ENCODE data around the gene WDR73. TPM values are rescaled to one million over a fixed set of nuclear protein-coding genes. Genes with fewer than 3 reads are reported as not detected.

WDR73 gene
- total and polyA plus RNA-seq, 4 donors, result 7.5 to 16.0 (median 10.1) TPM

GRCh38 chr15:84600687-84601554 lies 53.2 kb downstream of the WDR73 start, which contains the start of gene ZSCAN2:
Gene ZSCAN2, plus strand, starts transcription at chr15:84601009. Its CDS starts 2,919 bp downstream, at chr15:84603928.
- Histone ChIP-seq H3K9me3 (ENCODE audit: control insufficient read depth in 4 of 4, low read length in 3 of 4) (no peaks in the 10 kb centered on the region), H3K27me3 (ENCODE audit: control insufficient read depth in 4 of 4, insufficient read depth in 4 of 4, low read length in 3 of 4) (no peaks in the 10 kb centered on the region), H3K4me3 (ENCODE audit: low read depth in 1 of 3, low read length in 3 of 3) (peak within 1 kb of the TSS; percentile 83 to 96 (median 90)), H3K36me3 (ENCODE audit: control insufficient read depth in 4 of 4, insufficient read depth in 3 of 4, low read depth in 1 of 4, low read length in 3 of 4) (peaks cover 0 to 6% (median 4%) of the 10 kb centered on the region in 4 donors), H3K27ac (ENCODE audit: low read depth in 1 of 2, low read length in 2 of 2) (peak within 1 kb of the TSS; percentile 56 to 77), H3K9ac (ENCODE audit: low read depth in 1 of 2, low read length in 2 of 2) (peak within 1 kb of the TSS; percentile 36 to 86), H3K4me1 (ENCODE audit: control insufficient read depth in 4 of 4, insufficient read depth in 4 of 4, low read length in 3 of 4) (peaks cover 6 to 34% (median 15%) of the 10 kb centered on the region in 4 donors)
- peak; percentile 95 for DNase-seq (ENCODE audit: low spot score)
- TF ChIP-seq YY1 (IDR thresholded peaks at IDR 0.05), result peak; percentile 95
- no peak for TF ChIP-seq ZBTB33 (IDR thresholded peaks at IDR 0.05)
- TF ChIP-seq, protein P1, sequence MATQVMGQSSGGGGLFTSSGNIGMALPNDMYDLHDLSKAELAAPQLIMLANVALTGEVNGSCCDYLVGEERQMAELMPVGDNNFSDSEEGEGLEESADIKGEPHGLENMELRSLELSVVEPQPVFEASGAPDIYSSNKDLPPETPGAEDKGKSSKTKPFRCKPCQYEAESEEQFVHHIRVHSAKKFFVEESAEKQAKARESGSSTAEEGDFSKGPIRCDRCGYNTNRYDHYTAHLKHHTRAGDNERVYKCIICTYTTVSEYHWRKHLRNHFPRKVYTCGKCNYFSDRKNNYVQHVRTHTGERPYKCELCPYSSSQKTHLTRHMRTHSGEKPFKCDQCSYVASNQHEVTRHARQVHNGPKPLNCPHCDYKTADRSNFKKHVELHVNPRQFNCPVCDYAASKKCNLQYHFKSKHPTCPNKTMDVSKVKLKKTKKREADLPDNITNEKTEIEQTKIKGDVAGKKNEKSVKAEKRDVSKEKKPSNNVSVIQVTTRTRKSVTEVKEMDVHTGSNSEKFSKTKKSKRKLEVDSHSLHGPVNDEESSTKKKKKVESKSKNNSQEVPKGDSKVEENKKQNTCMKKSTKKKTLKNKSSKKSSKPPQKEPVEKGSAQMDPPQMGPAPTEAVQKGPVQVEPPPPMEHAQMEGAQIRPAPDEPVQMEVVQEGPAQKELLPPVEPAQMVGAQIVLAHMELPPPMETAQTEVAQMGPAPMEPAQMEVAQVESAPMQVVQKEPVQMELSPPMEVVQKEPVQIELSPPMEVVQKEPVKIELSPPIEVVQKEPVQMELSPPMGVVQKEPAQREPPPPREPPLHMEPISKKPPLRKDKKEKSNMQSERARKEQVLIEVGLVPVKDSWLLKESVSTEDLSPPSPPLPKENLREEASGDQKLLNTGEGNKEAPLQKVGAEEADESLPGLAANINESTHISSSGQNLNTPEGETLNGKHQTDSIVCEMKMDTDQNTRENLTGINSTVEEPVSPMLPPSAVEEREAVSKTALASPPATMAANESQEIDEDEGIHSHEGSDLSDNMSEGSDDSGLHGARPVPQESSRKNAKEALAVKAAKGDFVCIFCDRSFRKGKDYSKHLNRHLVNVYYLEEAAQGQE (IDR thresholded peaks at IDR 0.05), result peak; percentile 33
- TF ChIP-seq RAD21 (IDR thresholded peaks at IDR 0.05), result peak; percentile 22 to 44
- TF ChIP-seq ATF3 (IDR thresholded peaks at IDR 0.05), result no peak
- TF ChIP-seq, protein P2, sequence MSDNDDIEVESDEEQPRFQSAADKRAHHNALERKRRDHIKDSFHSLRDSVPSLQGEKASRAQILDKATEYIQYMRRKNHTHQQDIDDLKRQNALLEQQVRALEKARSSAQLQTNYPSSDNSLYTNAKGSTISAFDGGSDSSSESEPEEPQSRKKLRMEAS (IDR thresholded peaks at IDR 0.05), result peak; percentile 63
- TF ChIP-seq, protein P3, sequence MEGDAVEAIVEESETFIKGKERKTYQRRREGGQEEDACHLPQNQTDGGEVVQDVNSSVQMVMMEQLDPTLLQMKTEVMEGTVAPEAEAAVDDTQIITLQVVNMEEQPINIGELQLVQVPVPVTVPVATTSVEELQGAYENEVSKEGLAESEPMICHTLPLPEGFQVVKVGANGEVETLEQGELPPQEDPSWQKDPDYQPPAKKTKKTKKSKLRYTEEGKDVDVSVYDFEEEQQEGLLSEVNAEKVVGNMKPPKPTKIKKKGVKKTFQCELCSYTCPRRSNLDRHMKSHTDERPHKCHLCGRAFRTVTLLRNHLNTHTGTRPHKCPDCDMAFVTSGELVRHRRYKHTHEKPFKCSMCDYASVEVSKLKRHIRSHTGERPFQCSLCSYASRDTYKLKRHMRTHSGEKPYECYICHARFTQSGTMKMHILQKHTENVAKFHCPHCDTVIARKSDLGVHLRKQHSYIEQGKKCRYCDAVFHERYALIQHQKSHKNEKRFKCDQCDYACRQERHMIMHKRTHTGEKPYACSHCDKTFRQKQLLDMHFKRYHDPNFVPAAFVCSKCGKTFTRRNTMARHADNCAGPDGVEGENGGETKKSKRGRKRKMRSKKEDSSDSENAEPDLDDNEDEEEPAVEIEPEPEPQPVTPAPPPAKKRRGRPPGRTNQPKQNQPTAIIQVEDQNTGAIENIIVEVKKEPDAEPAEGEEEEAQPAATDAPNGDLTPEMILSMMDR (IDR thresholded peaks at IDR 0.05; ENCODE audit: low read depth, low read length, missing input control), result no peak
- peak; percentile 21 to 31 for TF ChIP-seq RXRA (IDR thresholded peaks at IDR 0.05)
- TF ChIP-seq GABPA (IDR thresholded peaks at IDR 0.05 in 1 of 2, conservative IDR thresholded peaks at IDR 0.05 in 1 of 2), result peak in 1 of 2 donors; percentile 34
- WGBS, result under 1% methylated on average over 68 of the region's 68 CpGs

- under 1% methylated on average over 20 of the region's 20 CpGs for WGBS
- Histone ChIP-seq H3K36me3 (ENCODE audit: control insufficient read depth in 4 of 4, insufficient read depth in 3 of 4, low read depth in 1 of 4, low read length in 3 of 4) (peaks cover 0 to 5% (median 2%) of the 10 kb centered on the region in 4 donors), H3K27ac (ENCODE audit: low read depth in 1 of 2, low read length in 2 of 2) (peak overlapping the region; percentile 56 to 77), H3K4me3 (ENCODE audit: low read depth in 1 of 3, low read length in 3 of 3) (peak overlapping the region; percentile 83 to 96 (median 90)), H3K9me3 (ENCODE audit: control insufficient read depth in 4 of 4, low read length in 3 of 4) (no peaks in the 10 kb centered on the region), H3K4me1 (ENCODE audit: control insufficient read depth in 4 of 4, insufficient read depth in 4 of 4, low read length in 3 of 4) (peaks cover 1 to 28% (median 10%) of the 10 kb centered on the region in 4 donors), H3K9ac (ENCODE audit: low read depth in 1 of 2, low read length in 2 of 2) (peak overlapping the region in 1 of 2 donors; percentile 86), H3K27me3 (ENCODE audit: control insufficient read depth in 4 of 4, insufficient read depth in 4 of 4, low read length in 3 of 4) (no peaks in the 10 kb centered on the region)
- DNase-seq (ENCODE audit: low spot score), result peak; percentile 80
- no peak for TF ChIP-seq NR2F2 (IDR thresholded peaks at IDR 0.05)
- no peak for TF ChIP-seq FOXA1 (IDR thresholded peaks at IDR 0.05)
- TF ChIP-seq, protein P2 (IDR thresholded peaks at IDR 0.05), result peak; percentile 88
- TF ChIP-seq HNF4A (conservative IDR thresholded peaks at IDR 0.05), result peak in 1 of 2 donors; percentile 12
Observed at GRCh38 chr15:84600331-84600686, 53.8 kb downstream of the WDR73 start.

Measured in liver (tissue), 9 donors.